A549 (cell line): ENCODE data around the gene ANKDD1A. TPM values are rescaled to one million over a fixed set of nuclear protein-coding genes. Genes with fewer than 3 reads are reported as not detected.

Experiments
- ATAC-seq, 2 experiments: fragments of 200-7000 bp in 1 of 2; fragments of >200 bp in 1 of 2; cut with Nextera tagmentation in 1 of 2; cut with Tn5 transposase in 1 of 2; 3 replicates each; pipeline versions ENCODE4 v1.8.0 to v1.9.1; 2018 to 2020; ENCODE audit warnings: mild to moderate bottlenecking in 1 of 2, moderate library complexity in 1 of 2
- CTCF ChIA-PET: fragments of 300-600 bp; sonication (Branson Sonifier 250); formaldehyde crosslinking; extraction: SDS; loops from one replicate; lab custom pipeline; 2021; ENCODE audit warnings: antibody characterized with exemption, inconsistent platforms; lab: Yijun Ruan, JAX
- POLR2A ChIA-PET: fragments of 350-600 bp; formaldehyde crosslinking; extraction: SDS; loops from one replicate; lab custom pipeline; 2021; ENCODE audit warnings: antibody characterized with exemption, inconsistent platforms; lab: Yijun Ruan, JAX
- DNase-seq, 2 experiments: peaks; one replicate each; pipeline versions ENCODE4 v3.0.0 to v3.0.0-alpha.2; 2011 to 2016; ENCODE audit warnings: low read depth in 1 of 2, low spot score in 1 of 2
- FAIRE-seq: peaks from 2 replicates; lab custom pipeline; 2011; peaks lifted over from hg19 to GRCh38; lab: Jason Lieb, UNC
- H3K27ac ChIP-seq, 2 experiments: fragments of >200 bp; sonication (Bioruptor Twin); formaldehyde crosslinking; 3 replicates each; pipeline ENCODE4 v1.5.1; 2016 to 2017
- H3K4me1 ChIP-seq: fragments of >200 bp; sonication (Bioruptor Twin); formaldehyde crosslinking; 3 replicates; pipeline ENCODE4 v1.6.1; 2016
- H3K4me2 ChIP-seq: fragments of >200 bp; sonication (Bioruptor Twin); formaldehyde crosslinking; 3 replicates; pipeline ENCODE4 v1.6.1; 2016
- H3K4me3 ChIP-seq: fragments of >200 bp; sonication (Bioruptor Twin); formaldehyde crosslinking; 3 replicates; pipeline ENCODE4 v1.5.1; 2016
- H3K9me3 ChIP-seq: fragments of >200 bp; sonication (Bioruptor Twin); formaldehyde crosslinking; 3 replicates; pipeline ENCODE4 v1.6.1; 2016
- FOSL2 ChIP-seq, 2 experiments: fragments of 450-650 bp in 1 of 2; fragments of >200 bp in 1 of 2; sonication (Bioruptor Twin) in 1 of 2; formaldehyde crosslinking; IDR thresholded peaks; 2 replicates each; pipeline versions ENCODE4 v1.5.0 to v1.6.1; 2016 to 2020; ENCODE audit warnings: mild to moderate bottlenecking in 1 of 2, moderate library complexity in 1 of 2
- ZC3H11A ChIP-seq: fragments of 450-650 bp; IDR thresholded peaks from 2 replicates; pipeline ENCODE4 v1.6.1; 2014; ENCODE audit warnings: antibody characterized with exemption, mild to moderate bottlenecking
- WGBS: methylation state at CpG from one replicate; pipeline ENCODE4 v1.1.6; 2017; ENCODE audit errors: missing lambda C conversion rate; 5-methylcytosine and 5-hydroxymethylcytosine counted together
- polyA plus RNA-seq, 4 experiments: library from polyadenylated mRNA; depleted of rRNA in 3 of 4; stranded (reverse); fragments of >200 nt; fragmentation: RNase III in 1 of 4; extraction: RNeasy Plus Mini Kit Qiagen cat#74134 plus additional on column Dnase treatment in 1 of 4; gene quantifications; 2 replicates in 3 of 4; 3 replicates in 1 of 4; pipeline ENCODE4 v1.2.3, GENCODE V29; 2011 to 2017
- TF ChIP-seq, protein P1 (sequence below): fragments of 250-450 bp; sonication (Bioruptor Pico); IDR thresholded peaks from 2 replicates; pipeline ENCODE4 v1.5.0; 2021; ENCODE audit warnings: mild to moderate bottlenecking, moderate library complexity, borderline replicate concordance

ANKDD1A gene
- polyA plus RNA-seq, 2 of the 4 experiments (the other 2 are of a cell fraction): 2.7 to 2.8 TPM

DNA sequence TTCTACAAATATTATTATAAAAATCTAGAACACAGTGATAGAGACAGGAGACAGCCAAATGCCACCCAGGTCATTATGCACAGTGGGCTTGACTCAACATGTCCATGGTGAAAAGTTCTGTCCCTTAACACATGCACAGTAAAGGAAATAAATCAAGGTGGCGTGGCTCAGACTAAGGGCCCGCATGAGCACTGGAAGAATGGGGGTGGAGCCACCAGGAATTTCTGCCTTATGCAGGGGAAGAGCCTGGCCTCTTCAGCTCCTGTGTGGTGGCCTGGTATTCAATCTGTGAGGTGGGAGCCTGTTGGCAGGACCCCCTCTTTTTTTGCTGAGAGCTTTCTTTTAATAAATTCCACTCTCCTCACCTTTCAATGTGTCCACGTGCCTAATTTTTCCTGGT lies 95.2 kb downstream of the ANKDD1A start:
- Histone ChIP-seq H3K4me1 (no peaks in the 10 kb centered on the region), H3K27ac (no peak overlapping the region), H3K4me2 (no peak overlapping the region), H3K4me3 (no peak overlapping the region), H3K9me3 (no peaks in the 10 kb centered on the region)
- ChIA-PET POLR2A (no interaction called here), CTCF (interaction anchor here (0.7 kb wide), 2 partner anchors 9 to 47 kb away, joined by 3 read pairs; no protein-coding TSS in a partner anchor)
- WGBS: 89% methylated on average over 3 of the region's 3 CpGs
- no peak for FAIRE-seq
- TF ChIP-seq, protein P1, sequence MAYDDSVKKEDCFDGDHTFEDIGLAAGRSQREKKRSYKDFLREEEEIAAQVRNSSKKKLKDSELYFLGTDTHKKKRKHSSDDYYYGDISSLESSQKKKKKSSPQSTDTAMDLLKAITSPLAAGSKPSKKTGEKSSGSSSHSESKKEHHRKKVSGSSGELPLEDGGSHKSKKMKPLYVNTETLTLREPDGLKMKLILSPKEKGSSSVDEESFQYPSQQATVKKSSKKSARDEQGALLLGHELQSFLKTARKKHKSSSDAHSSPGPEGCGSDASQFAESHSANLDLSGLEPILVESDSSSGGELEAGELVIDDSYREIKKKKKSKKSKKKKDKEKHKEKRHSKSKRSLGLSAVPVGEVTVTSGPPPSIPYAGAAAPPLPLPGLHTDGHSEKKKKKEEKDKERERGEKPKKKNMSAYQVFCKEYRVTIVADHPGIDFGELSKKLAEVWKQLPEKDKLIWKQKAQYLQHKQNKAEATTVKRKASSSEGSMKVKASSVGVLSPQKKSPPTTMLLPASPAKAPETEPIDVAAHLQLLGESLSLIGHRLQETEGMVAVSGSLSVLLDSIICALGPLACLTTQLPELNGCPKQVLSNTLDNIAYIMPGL (CRISPR knock-in tag): no peak
- no peak for TF ChIP-seq FOSL2 (IDR thresholded peaks at IDR 0.05)
- no peak for TF ChIP-seq FOSL2 (CRISPR knock-in tag; IDR thresholded peaks at IDR 0.05)
- no peak for TF ChIP-seq ZC3H11A
- ATAC-seq: no peak
- no peak for DNase-seq

Other genes with a start within 250 kb of the ANKDD1A start
- 3.0 and 3.5 TPM in 2 replicates for gene RBPMS2, start 136.3 kb upstream of the ANKDD1A start, polyA plus RNA-seq (2011; rRNA removed)
- 7.8 to 8.7 TPM (median 8.7 TPM) in 3 replicates for gene RBPMS2, start 136.3 kb upstream of the ANKDD1A start, polyA plus RNA-seq (2017; fragmentation: RNase III; extraction: RNeasy Plus Mini Kit Qiagen cat#74134 plus additional on column Dnase treatment)
- 8.5 and 11.1 TPM in 2 replicates for gene PIF1, start 86.3 kb upstream of the ANKDD1A start, polyA plus RNA-seq (2011; rRNA removed)
- gene PIF1, start 86.3 kb upstream of the ANKDD1A start, polyA plus RNA-seq (2017; fragmentation: RNase III; extraction: RNeasy Plus Mini Kit Qiagen cat#74134 plus additional on column Dnase treatment): 24.9 to 25.4 TPM (median 25.3 TPM) in 3 replicates
- 2.8 and 2.9 TPM in 2 replicates for gene PLEKHO2, start 70.0 kb upstream of the ANKDD1A start, polyA plus RNA-seq (2011; rRNA removed)
- gene PLEKHO2, start 70.0 kb upstream of the ANKDD1A start, polyA plus RNA-seq (2017; fragmentation: RNase III; extraction: RNeasy Plus Mini Kit Qiagen cat#74134 plus additional on column Dnase treatment): 3.7 to 3.9 TPM (median 3.8 TPM) in 3 replicates
- gene SPG21, start 78.0 kb downstream of the ANKDD1A start, polyA plus RNA-seq (2011; rRNA removed): 146 and 155 TPM in 2 replicates
- gene SPG21, start 78.0 kb downstream of the ANKDD1A start, polyA plus RNA-seq (2017; fragmentation: RNase III; extraction: RNeasy Plus Mini Kit Qiagen cat#74134 plus additional on column Dnase treatment): 111 to 117 TPM (median 113 TPM) in 3 replicates
- 23.4 and 25.2 TPM in 2 replicates for gene MTFMT, start 117.7 kb downstream of the ANKDD1A start, polyA plus RNA-seq (2011; rRNA removed)
- gene MTFMT, start 117.7 kb downstream of the ANKDD1A start, polyA plus RNA-seq (2017; fragmentation: RNase III; extraction: RNeasy Plus Mini Kit Qiagen cat#74134 plus additional on column Dnase treatment): 19.2 to 21.4 TPM (median 20.8 TPM) in 3 replicates
- 16.1 and 17.9 TPM in 2 replicates for gene SLC51B, start 133.5 kb downstream of the ANKDD1A start, polyA plus RNA-seq (2011; rRNA removed)
- gene SLC51B, start 133.5 kb downstream of the ANKDD1A start, polyA plus RNA-seq (2017; fragmentation: RNase III; extraction: RNeasy Plus Mini Kit Qiagen cat#74134 plus additional on column Dnase treatment): 8.6 to 12.2 TPM (median 8.6 TPM) in 3 replicates
- 0.08 and 0.28 TPM in 2 replicates for gene RASL12, start 156.1 kb downstream of the ANKDD1A start, polyA plus RNA-seq (2011; rRNA removed)
- gene RASL12, start 156.1 kb downstream of the ANKDD1A start, polyA plus RNA-seq (2017; fragmentation: RNase III; extraction: RNeasy Plus Mini Kit Qiagen cat#74134 plus additional on column Dnase treatment): 0.12 to 0.34 TPM (median 0.18 TPM) in 3 replicates
- not detected in 2 replicates for gene KBTBD13, start 164.8 kb downstream of the ANKDD1A start, polyA plus RNA-seq (2011; rRNA removed)
- not detected in 3 replicates for gene KBTBD13, start 164.8 kb downstream of the ANKDD1A start, polyA plus RNA-seq (2017; fragmentation: RNase III; extraction: RNeasy Plus Mini Kit Qiagen cat#74134 plus additional on column Dnase treatment)
- gene UBAP1L, start 203.3 kb downstream of the ANKDD1A start, polyA plus RNA-seq (2011; rRNA removed): 0.84 and 1.3 TPM in 2 replicates
- gene UBAP1L, start 203.3 kb downstream of the ANKDD1A start, polyA plus RNA-seq (2017; fragmentation: RNase III; extraction: RNeasy Plus Mini Kit Qiagen cat#74134 plus additional on column Dnase treatment): 0.87 to 0.96 TPM (median 0.96 TPM) in 3 replicates
- gene PDCD7, start 221.9 kb downstream of the ANKDD1A start, polyA plus RNA-seq (2011; rRNA removed): 20.4 and 23.7 TPM in 2 replicates
- 16.8 to 19.0 TPM (median 17.5 TPM) in 3 replicates for gene PDCD7, start 221.9 kb downstream of the ANKDD1A start, polyA plus RNA-seq (2017; fragmentation: RNase III; extraction: RNeasy Plus Mini Kit Qiagen cat#74134 plus additional on column Dnase treatment)